ENCODE measurements around the gene EGR2.
A peak's percentile ranks its signal among the peaks of the same experiment; 100 is the strongest.

EGR2 gene

GRCh38 chr10:62817766-62818425 lies 1.7 kb upstream of the EGR2 start:
- peak; percentile 38 to 77 (median 51) for DNase-seq

GRCh38 chr10:62817121-62817765 lies 1.1 kb upstream of the EGR2 start:
- peak in 3 of 5 donors; percentile 34 to 47 (median 42) for DNase-seq

GRCh38 chr10:62816076-62816330 lies 163 bp downstream of the EGR2 start:
- no peak for DNase-seq

DNA sequence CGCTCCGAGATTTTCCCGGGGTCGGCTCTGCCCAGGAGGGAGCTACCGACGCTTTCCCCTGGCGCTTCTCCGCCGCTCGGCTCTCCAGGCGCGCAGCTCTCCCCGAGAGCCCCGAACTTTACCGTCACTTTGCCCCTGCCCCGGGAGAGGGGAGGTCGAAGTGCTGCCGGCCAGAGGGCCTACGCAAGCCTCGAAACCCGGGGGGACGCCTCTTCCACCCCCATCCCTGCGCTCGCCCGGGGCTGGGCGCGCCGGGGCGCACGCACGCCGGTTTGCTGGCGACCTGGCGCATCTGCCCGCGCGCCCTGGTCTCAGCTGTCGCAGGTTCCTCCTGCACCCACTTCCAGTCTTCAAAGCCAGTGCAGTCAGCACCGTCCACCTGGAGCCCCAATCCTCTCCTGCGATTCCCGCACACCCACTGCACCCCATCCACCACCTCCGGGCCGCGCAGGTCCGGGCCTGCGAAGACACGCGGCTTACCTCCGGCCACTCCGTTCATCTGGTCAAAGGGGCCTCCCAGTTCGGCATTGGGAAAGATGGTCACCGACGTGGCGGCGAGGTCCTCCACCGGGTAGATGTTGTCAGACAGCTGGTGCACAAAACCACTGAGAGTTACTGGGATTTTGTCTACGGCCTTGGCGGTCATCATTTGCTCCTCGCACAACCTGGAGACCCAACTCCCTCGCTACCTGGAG lies 638 bp downstream of the EGR2 start:
- no peak for DNase-seq

GRCh38 chr10:62814756-62815380 lies 1.3 kb downstream of the EGR2 start:
- DNase-seq = no peak

DNA sequence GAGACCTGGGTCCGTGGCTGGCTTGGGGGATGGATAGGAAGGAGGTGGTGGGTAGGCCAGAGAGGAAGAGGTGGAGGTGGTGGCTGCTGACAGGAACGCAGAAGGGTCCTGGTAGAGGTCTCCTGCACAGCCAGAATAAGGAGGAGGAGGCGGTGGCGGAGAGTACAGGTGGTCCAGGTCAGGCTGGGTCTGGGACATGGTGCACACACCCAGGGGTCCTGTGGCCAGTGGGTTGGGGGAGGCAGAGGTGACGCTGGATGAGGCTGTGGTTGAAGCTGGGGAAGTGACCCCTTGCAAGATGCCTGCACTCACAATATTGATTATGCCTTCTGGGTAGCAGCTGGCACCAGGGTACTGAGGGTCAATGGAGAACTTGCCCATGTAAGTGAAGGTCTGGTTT lies 2.2 kb downstream of the EGR2 start:
- DNase-seq = no peak

DNA sequence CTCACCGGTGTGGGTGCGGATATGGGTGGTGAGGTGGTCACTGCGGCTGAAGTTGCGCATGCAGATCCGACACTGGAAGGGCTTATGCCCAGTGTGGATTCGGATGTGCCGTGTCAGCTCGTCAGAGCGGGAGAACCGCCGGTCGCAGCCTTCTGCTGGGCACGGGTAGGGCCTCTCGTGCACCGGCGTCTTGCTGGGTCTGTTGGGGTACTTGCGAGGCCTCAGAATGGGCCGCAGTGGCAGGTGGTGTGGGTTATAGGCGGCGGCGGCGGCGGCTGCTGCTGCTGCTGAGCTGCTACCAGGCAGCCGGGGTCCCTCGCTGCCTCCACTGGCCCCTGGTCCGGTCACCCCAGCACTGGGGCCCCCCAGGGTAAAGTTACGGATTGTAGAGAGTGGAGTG lies 2.7 kb downstream of the EGR2 start:
- DNase-seq = no peak

DNA sequence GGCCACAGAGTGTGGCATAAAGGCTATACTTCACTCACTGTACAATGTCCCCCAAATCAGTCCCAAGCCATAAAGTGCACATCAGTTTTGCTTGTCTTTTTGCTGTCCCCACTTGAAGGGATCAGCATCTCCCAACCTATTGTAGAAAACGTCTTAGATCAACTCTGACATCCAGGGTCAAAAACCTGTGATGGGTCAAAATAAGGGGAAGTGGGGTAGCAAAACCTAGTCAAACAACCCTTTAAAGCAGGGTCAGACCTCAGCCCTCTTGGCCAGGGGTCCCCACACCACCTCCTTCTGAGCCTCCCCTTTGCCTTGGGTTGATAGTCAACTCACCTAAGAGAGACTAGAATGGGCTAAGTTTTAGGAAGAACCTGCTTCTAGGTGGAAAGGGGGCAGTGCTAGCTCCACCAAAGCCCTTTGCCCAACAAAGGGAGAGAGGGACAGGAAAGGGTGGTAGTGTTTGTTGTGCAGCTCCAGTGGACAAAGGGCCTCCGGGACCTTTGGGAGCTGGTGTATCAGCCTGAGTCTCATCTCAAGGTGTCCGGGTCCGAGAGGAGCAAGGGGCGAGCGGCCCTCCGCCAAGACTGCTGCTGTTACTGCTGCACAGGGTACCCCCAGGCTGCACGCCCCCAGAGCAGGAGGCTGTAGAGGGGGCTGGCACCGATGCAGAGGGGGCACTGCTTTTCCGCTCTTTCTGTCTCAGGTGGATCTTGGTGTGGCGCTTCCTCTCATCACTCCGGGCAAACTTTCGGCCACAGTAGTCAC lies 3.3 kb downstream of the EGR2 start:
- DNase-seq = no peak

DNA sequence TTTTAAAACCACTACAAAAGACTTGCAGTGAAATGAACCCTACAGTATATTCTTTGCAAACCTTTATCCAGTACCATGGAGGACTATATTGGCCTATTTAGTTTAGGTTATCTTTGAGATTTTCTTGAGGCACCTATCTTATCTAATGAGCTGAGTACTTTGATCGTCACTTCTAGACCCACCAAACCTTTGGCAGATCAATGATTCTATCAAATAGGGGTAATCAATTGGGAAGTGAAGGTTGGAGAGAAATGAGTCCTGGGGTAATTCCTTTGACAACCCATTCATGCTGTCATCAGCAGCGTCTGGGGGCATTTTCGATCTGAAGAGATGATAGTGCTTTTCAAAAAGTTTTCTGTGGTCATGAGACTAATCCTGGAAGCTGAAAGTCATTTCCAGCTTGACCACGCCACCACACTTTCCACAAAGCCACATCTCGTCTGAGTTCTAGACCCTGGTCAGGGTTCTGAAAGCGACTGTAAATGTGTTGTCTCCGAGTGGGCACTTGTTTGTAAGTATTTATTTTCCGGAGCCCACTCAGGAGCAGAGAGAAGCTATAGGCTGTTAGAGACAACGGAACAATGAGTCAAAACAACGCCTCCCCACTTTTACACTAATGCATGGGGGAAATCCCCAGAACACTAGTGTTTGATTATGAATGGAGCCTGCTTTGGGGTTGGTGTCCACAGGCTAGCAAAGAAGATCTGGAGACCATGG lies 4.8 kb downstream of the EGR2 start:
- DNase-seq = peak in 1 of 5 donors; percentile 75

- no peak for DNase-seq
Observed at GRCh38 chr10:62810156-62810902, 5.8 kb downstream of the EGR2 start.

- no peak for DNase-seq
Observed at GRCh38 chr10:62806251-62806650, 9.9 kb downstream of the EGR2 start.

- no peak for DNase-seq
Observed at GRCh38 chr10:62805231-62806099, 10.7 kb downstream of the EGR2 start.

- peak; percentile 52 to 82 (median 74) for DNase-seq
Observed at GRCh38 chr10:62804356-62805230, 11.6 kb downstream of the EGR2 start, which contains the start of gene ADO. TSS of gene ADO (plus strand) at chr10:62804720. CDS start at chr10:62805060, 340 bp downstream.

- no peak for DNase-seq
Observed at GRCh38 chr10:62803724-62804355, 12.3 kb downstream of the EGR2 start.

GRCh38 chr10:62801871-62802270 lies 14.3 kb downstream of the EGR2 start:
- no peak for DNase-seq

DNA sequence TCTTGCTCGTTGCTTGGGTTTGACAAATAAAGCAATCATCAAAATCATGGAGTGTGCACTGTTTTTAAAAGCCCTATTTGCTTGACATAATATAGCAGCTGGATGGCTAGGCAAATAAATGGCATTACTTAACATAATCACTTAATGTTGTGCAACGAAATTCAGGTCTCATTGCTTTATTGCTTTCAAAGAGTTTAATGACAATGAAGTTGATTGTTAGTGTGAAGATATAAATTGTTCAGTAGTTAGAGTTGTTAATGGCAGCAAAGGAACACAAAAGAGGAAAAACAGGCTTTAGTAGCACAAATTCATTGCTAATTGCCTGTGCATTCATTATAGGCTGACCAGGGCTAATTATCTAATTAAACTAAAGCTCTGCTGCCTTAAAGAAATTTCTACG lies 19.3 kb downstream of the EGR2 start:
- DNase-seq = no peak

DNA sequence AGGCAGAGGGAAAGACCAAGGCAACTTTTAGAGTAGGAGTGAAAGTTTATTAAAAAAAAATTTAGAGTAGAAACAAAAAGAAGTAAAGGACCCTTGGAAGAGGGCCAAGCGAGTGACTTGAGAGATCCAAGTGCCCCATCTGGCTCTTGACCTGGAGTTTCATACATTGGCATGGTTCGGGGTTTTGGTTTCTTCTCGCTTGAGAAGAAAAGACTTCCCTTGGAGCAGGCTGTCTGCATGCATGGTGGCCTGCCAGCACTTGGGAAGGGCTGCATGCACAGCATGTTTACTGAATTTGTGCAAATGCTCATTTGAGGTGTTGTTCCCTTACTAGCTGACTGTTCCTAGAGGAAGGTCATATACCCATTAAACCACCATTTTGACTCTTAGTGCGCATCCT lies 20.4 kb downstream of the EGR2 start:
- DNase-seq = no peak

- DNase-seq = no peak
Observed at GRCh38 chr10:62795100-62795499, 21.1 kb downstream of the EGR2 start.

- DNase-seq = no peak
Observed at GRCh38 chr10:62794306-62794705, 21.9 kb downstream of the EGR2 start.
